Measurements from ENCODE around the gene HOXB9. TPM values are rescaled to one million over a fixed set of nuclear protein-coding genes. Genes with fewer than 3 reads are reported as not detected.

The HOXB9 gene
- total RNA-seq, 2 donors from 2014 or later, result not detected

DNA sequence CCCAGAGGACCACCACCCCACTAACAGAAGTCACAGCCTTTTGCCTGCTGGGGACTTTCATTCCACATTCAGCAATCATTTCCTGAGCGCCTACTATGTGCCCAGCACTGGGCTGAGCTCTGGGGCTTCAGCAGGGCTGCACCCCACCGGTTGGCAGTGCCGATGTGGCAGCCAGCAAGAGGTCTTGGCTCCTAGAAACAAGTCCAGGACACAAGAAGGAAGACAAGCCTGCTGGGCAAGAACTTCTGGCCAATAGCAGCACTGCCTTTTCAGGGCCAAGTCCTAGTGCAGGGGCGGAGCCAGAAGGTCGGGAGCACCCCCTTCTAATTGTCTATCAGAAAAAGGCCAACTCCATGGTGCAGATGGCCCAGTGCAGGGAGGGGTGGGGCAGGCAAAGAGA, 13.0 kb upstream of the HOXB9 start:
- 39 to 47% methylated on average over 4 to 5 of the region's 5 CpGs for WGBS, 2 experiments (ENCODE audit: insufficient coverage in 1 of 2, insufficient read length in 1 of 2)
- Histone ChIP-seq H3K27ac (ENCODE audit: low read depth, low read length) (no peak overlapping the region), H3K27me3 (ENCODE audit: control insufficient read depth, insufficient read depth, low read length, poor library complexity, severe bottlenecking) (peaks cover 100% of the 10 kb centered on the region), H3K9ac (ENCODE audit: extremely low read depth, low read length, poor library complexity, severe bottlenecking) (no peak overlapping the region), H3K9me3 (ENCODE audit: control insufficient read depth, low read length) (peaks cover 7% of the 10 kb centered on the region), H3K36me3 (ENCODE audit: control insufficient read depth, insufficient read depth, low read length) (no peaks in the 10 kb centered on the region), H3K4me1 (ENCODE audit: control insufficient read depth, insufficient read depth, low read length) (no peaks in the 10 kb centered on the region), H3K4me3 (ENCODE audit: low read length) (no peak overlapping the region)
- no peak for TF ChIP-seq CTCF (conservative IDR thresholded peaks at IDR 0.05)
- no peak overlapping the region for H3K27ac Mint-ChIP-seq
- H3K27me3 Mint-ChIP-seq (ENCODE audit: insufficient read depth), result peaks cover 100% of the 10 kb centered on the region
- no peaks in the 10 kb centered on the region for H3K36me3 Mint-ChIP-seq (ENCODE audit: low read depth)
- no peak overlapping the region for H3K4me3 Mint-ChIP-seq
- DNase-seq, result peak; percentile 65
- H3K4me1 Mint-ChIP-seq, result peaks cover 4% of the 10 kb centered on the region
- H3K9me3 Mint-ChIP-seq, result peaks cover 2% of the 10 kb centered on the region

GRCh38 chr17:48637323-48638260, 11.4 kb upstream of the HOXB9 start:
- Histone ChIP-seq H3K27me3 (ENCODE audit: control insufficient read depth, insufficient read depth, low read length, poor library complexity, severe bottlenecking) (peaks cover 100% of the 10 kb centered on the region), H3K4me1 (ENCODE audit: control insufficient read depth, insufficient read depth, low read length) (no peaks in the 10 kb centered on the region), H3K9me3 (ENCODE audit: control insufficient read depth, low read length) (peaks cover 7% of the 10 kb centered on the region), H3K9ac (ENCODE audit: extremely low read depth, low read length, poor library complexity, severe bottlenecking) (no peak overlapping the region), H3K36me3 (ENCODE audit: control insufficient read depth, insufficient read depth, low read length) (no peaks in the 10 kb centered on the region), H3K27ac (ENCODE audit: low read depth, low read length) (no peak overlapping the region), H3K4me3 (ENCODE audit: low read length) (no peak overlapping the region)
- Mint-ChIP-seq H3K9me3 (peaks cover 2% of the 10 kb centered on the region), H3K27me3 (ENCODE audit: insufficient read depth) (peaks cover 100% of the 10 kb centered on the region), H3K4me3 (no peak overlapping the region), H3K4me1 (peaks cover 4% of the 10 kb centered on the region), H3K27ac (no peak overlapping the region), H3K36me3 (ENCODE audit: low read depth) (no peaks in the 10 kb centered on the region)
- DNase-seq, result peak; percentile 47
- TF ChIP-seq CTCF (conservative IDR thresholded peaks at IDR 0.05), result no peak
- 28 to 38% methylated on average over 13 to 18 of the region's 18 CpGs for WGBS, 2 experiments (ENCODE audit: insufficient coverage in 1 of 2, insufficient read length in 1 of 2)

- Mint-ChIP-seq H3K4me3 (no peak overlapping the region), H3K27ac (no peak overlapping the region), H3K9me3 (peaks cover 2% of the 10 kb centered on the region), H3K27me3 (ENCODE audit: insufficient read depth) (peaks cover 100% of the 10 kb centered on the region), H3K36me3 (ENCODE audit: low read depth) (no peaks in the 10 kb centered on the region), H3K4me1 (peaks cover 1% of the 10 kb centered on the region)
- no peaks in the 10 kb centered on the region for H3K4me1 ChIP-seq (ENCODE audit: control insufficient read depth, insufficient read depth, low read length)
- no peak overlapping the region for H3K4me3 ChIP-seq (ENCODE audit: low read length)
- H3K27ac ChIP-seq (ENCODE audit: low read depth, low read length), result no peak overlapping the region
- H3K27me3 ChIP-seq (ENCODE audit: control insufficient read depth, insufficient read depth, low read length, poor library complexity, severe bottlenecking), result peaks cover 100% of the 10 kb centered on the region
- H3K9me3 ChIP-seq (ENCODE audit: control insufficient read depth, low read length), result peaks cover 7% of the 10 kb centered on the region
- TF ChIP-seq CTCF (conservative IDR thresholded peaks at IDR 0.05), result peak; percentile 90
- H3K36me3 ChIP-seq (ENCODE audit: control insufficient read depth, insufficient read depth, low read length), result no peaks in the 10 kb centered on the region
- 1 to 3% methylated on average over 16 to 39 of the region's 39 CpGs for WGBS, 2 experiments (ENCODE audit: insufficient coverage in 1 of 2, insufficient read length in 1 of 2)
- peak; percentile 100 for DNase-seq
- no peak overlapping the region for H3K9ac ChIP-seq (ENCODE audit: extremely low read depth, low read length, poor library complexity, severe bottlenecking)
Observed at GRCh38 chr17:48636177-48637018, 10.2 kb upstream of the HOXB9 start.

All from endodermal cell (in vitro differentiated cells).